Measurements from ENCODE around the gene EZR.

Gene EZR

GRCh38 chr6:158819977-158820622, 932 bp upstream of the EZR start:
- Histone ChIP-seq H4K20me1 (ENCODE audit: insufficient read depth, low read length) (peaks cover 29% of the 10 kb centered on the region), H3K9ac (ENCODE audit: low read length) (peak overlapping the region; percentile 49; the same call in 1 of the 2 replicates), H2AFZ (ENCODE audit: low read depth, low read length) (peak overlapping the region; percentile 74; the same call in 1 of the 2 replicates), H3K4me1 (ENCODE audit: low read length) (peaks cover 32% of the 10 kb centered on the region), H3K27ac (ENCODE audit: low read length) (0 out of 2 replicates have a peak overlapping the region, but pooled peaks have one; percentile 88), H3K9me3 (ENCODE audit: insufficient read depth, low read length) (no peaks in the 10 kb centered on the region), H3K79me2 (ENCODE audit: low read length) (peaks cover 34% of the 10 kb centered on the region), H3K27me3 (ENCODE audit: low read depth, low read length) (no peaks in the 10 kb centered on the region), H3K36me3 (replicated peaks; ENCODE audit: low read depth, low read length) (peaks cover 22% of the 10 kb centered on the region), H3K4me2 (ENCODE audit: low read length) (peak overlapping the region; percentile 64), H3K4me3 (ENCODE audit: low read length) (peak overlapping the region; percentile 89; the same call in 1 of the 2 replicates)
- TF ChIP-seq CTCF (IDR thresholded peaks at IDR 0.05; ENCODE audit: low read depth, low read length) (no peak), EZH2phosphoT487 (IDR thresholded peaks at IDR 0.05; ENCODE audit: low read depth) (no peak)

GRCh38 chr6:158818581-158819212, 471 bp downstream of the EZR start:
- H3K79me2 ChIP-seq (ENCODE audit: low read length): peaks cover 48% of the 10 kb centered on the region
- no peaks in the 10 kb centered on the region for H3K27me3 ChIP-seq (ENCODE audit: low read depth, low read length)
- TF ChIP-seq EZH2phosphoT487 (IDR thresholded peaks at IDR 0.05; ENCODE audit: low read depth): no peak
- H2AFZ ChIP-seq (ENCODE audit: low read depth, low read length): no peak overlapping the region
- H4K20me1 ChIP-seq (ENCODE audit: insufficient read depth, low read length): peaks cover 43% of the 10 kb centered on the region
- H3K9me3 ChIP-seq (ENCODE audit: insufficient read depth, low read length): no peaks in the 10 kb centered on the region
- H3K4me2 ChIP-seq (ENCODE audit: low read length): peak overlapping the region; percentile 95
- peaks cover 37% of the 10 kb centered on the region for H3K4me1 ChIP-seq (ENCODE audit: low read length)
- H3K9ac ChIP-seq (ENCODE audit: low read length): peak overlapping the region; percentile 87
- peak overlapping the region; percentile 88 for H3K27ac ChIP-seq (ENCODE audit: low read length)
- peak overlapping the region; percentile 89 for H3K4me3 ChIP-seq (ENCODE audit: low read length)
- peaks cover 33% of the 10 kb centered on the region for H3K36me3 ChIP-seq (replicated peaks; ENCODE audit: low read depth, low read length)

- Histone ChIP-seq H3K27me3 (ENCODE audit: low read depth, low read length) (no peaks in the 10 kb centered on the region), H3K27ac (ENCODE audit: low read length) (peak overlapping the region; percentile 88), H3K4me2 (ENCODE audit: low read length) (peak overlapping the region; percentile 95), H2AFZ (ENCODE audit: low read depth, low read length) (no peak overlapping the region), H3K79me2 (ENCODE audit: low read length) (peaks cover 56% of the 10 kb centered on the region), H4K20me1 (ENCODE audit: insufficient read depth, low read length) (peaks cover 50% of the 10 kb centered on the region), H3K4me3 (ENCODE audit: low read length) (peak overlapping the region; percentile 89), H3K9ac (ENCODE audit: low read length) (peak overlapping the region; percentile 85), H3K4me1 (ENCODE audit: low read length) (peaks cover 42% of the 10 kb centered on the region), H3K36me3 (replicated peaks; ENCODE audit: low read depth, low read length) (peaks cover 40% of the 10 kb centered on the region), H3K9me3 (ENCODE audit: insufficient read depth, low read length) (no peaks in the 10 kb centered on the region)
- no peak for TF ChIP-seq EZH2phosphoT487 (IDR thresholded peaks at IDR 0.05; ENCODE audit: low read depth)
- no peak for TF ChIP-seq CTCF (IDR thresholded peaks at IDR 0.05; ENCODE audit: low read depth, low read length)
Observed at GRCh38 chr6:158817728-158818580, 1.2 kb downstream of the EZR start.

- peak overlapping the region; percentile 88 for H3K27ac ChIP-seq (ENCODE audit: low read length)
- no peak overlapping the region for H2AFZ ChIP-seq (ENCODE audit: low read depth, low read length)
- peak overlapping the region; percentile 89 for H3K4me3 ChIP-seq (ENCODE audit: low read length)
- peaks cover 48% of the 10 kb centered on the region for H3K36me3 ChIP-seq (replicated peaks; ENCODE audit: low read depth, low read length)
- peaks cover 59% of the 10 kb centered on the region for H4K20me1 ChIP-seq (ENCODE audit: insufficient read depth, low read length)
- peaks cover 42% of the 10 kb centered on the region for H3K4me1 ChIP-seq (ENCODE audit: low read length)
- H3K79me2 ChIP-seq (ENCODE audit: low read length): peaks cover 65% of the 10 kb centered on the region
- H3K9ac ChIP-seq (ENCODE audit: low read length): peak overlapping the region; percentile 85
- H3K9me3 ChIP-seq (ENCODE audit: insufficient read depth, low read length): no peaks in the 10 kb centered on the region
- no peaks in the 10 kb centered on the region for H3K27me3 ChIP-seq (ENCODE audit: low read depth, low read length)
- TF ChIP-seq EZH2phosphoT487 (IDR thresholded peaks at IDR 0.05; ENCODE audit: low read depth): no peak
- no peak for TF ChIP-seq CTCF (IDR thresholded peaks at IDR 0.05; ENCODE audit: low read depth, low read length)
- peak overlapping the region; percentile 95 for H3K4me2 ChIP-seq (ENCODE audit: low read length)
Observed at GRCh38 chr6:158816803-158817727, 2.1 kb downstream of the EZR start.

Measured in OCI-LY3 (cell line).